ENCODE data around the gene IL1B.

Gene IL1B

GRCh38 chr2:112796486-112796885 is 40.1 kb downstream of the IL1B start:
- no peaks in the 10 kb centered on the region for H3K9me2 ChIP-seq (replicated peaks; ENCODE audit: control insufficient read depth, low read length)
- no peak overlapping the region for H3K4me2 ChIP-seq (ENCODE audit: low read length)
- H3K27me3 ChIP-seq (ENCODE audit: control insufficient read depth, low read length): no peaks in the 10 kb centered on the region
- peaks cover 20% of the 10 kb centered on the region for H3K4me1 ChIP-seq (ENCODE audit: control insufficient read depth, low read length)
- H3K9me3 ChIP-seq (ENCODE audit: control insufficient read depth, insufficient read depth, low read length): no peaks in the 10 kb centered on the region
- no peaks in the 10 kb centered on the region for H3F3A ChIP-seq (ENCODE audit: control insufficient read depth, insufficient read depth)
- H3K27ac ChIP-seq (ENCODE audit: low read depth, low read length): no peak overlapping the region
- no peaks in the 10 kb centered on the region for H3K79me2 ChIP-seq (ENCODE audit: control insufficient read depth, low read length)
- no peaks in the 10 kb centered on the region for H3K36me3 ChIP-seq (ENCODE audit: control insufficient read depth, low read length)
- no peaks in the 10 kb centered on the region for H4K20me1 ChIP-seq (ENCODE audit: control insufficient read depth, insufficient read depth, low read depth, low read length)
- no peak overlapping the region for H3K4me3 ChIP-seq (ENCODE audit: low read length)
- TF ChIP-seq CTCF (IDR thresholded peaks at IDR 0.05; ENCODE audit: low read depth, low read length, poor library complexity, severe bottlenecking) (no peak), EZH2phosphoT487 (IDR thresholded peaks at IDR 0.05; ENCODE audit: borderline replicate concordance, low read length) (no peak)

- TF ChIP-seq EZH2phosphoT487 (IDR thresholded peaks at IDR 0.05; ENCODE audit: borderline replicate concordance, low read length): no peak
- no peak for TF ChIP-seq CTCF (IDR thresholded peaks at IDR 0.05; ENCODE audit: low read depth, low read length, poor library complexity, severe bottlenecking)
- Histone ChIP-seq H3K4me2 (ENCODE audit: low read length) (no peak overlapping the region), H3K79me2 (ENCODE audit: control insufficient read depth, low read length) (no peaks in the 10 kb centered on the region), H3K4me3 (ENCODE audit: low read length) (no peak overlapping the region), H3K4me1 (ENCODE audit: control insufficient read depth, low read length) (peaks cover 20% of the 10 kb centered on the region), H4K20me1 (ENCODE audit: control insufficient read depth, insufficient read depth, low read depth, low read length) (no peaks in the 10 kb centered on the region), H3K27me3 (ENCODE audit: control insufficient read depth, low read length) (no peaks in the 10 kb centered on the region), H3K9me2 (replicated peaks; ENCODE audit: control insufficient read depth, low read length) (no peaks in the 10 kb centered on the region), H3K27ac (ENCODE audit: low read depth, low read length) (no peak overlapping the region), H3K9me3 (ENCODE audit: control insufficient read depth, insufficient read depth, low read length) (no peaks in the 10 kb centered on the region), H3F3A (ENCODE audit: control insufficient read depth, insufficient read depth) (no peaks in the 10 kb centered on the region), H3K36me3 (ENCODE audit: control insufficient read depth, low read length) (no peaks in the 10 kb centered on the region)
Measured at GRCh38 chr2:112795774-112796173, 40.8 kb downstream of the IL1B start.

GRCh38 chr2:112794841-112795240 is 41.7 kb downstream of the IL1B start:
- H3K9me2 ChIP-seq (replicated peaks; ENCODE audit: control insufficient read depth, low read length): no peaks in the 10 kb centered on the region
- H3K27ac ChIP-seq (ENCODE audit: low read depth, low read length): no peak overlapping the region
- H3F3A ChIP-seq (ENCODE audit: control insufficient read depth, insufficient read depth): no peaks in the 10 kb centered on the region
- no peaks in the 10 kb centered on the region for H4K20me1 ChIP-seq (ENCODE audit: control insufficient read depth, insufficient read depth, low read depth, low read length)
- no peaks in the 10 kb centered on the region for H3K9me3 ChIP-seq (ENCODE audit: control insufficient read depth, insufficient read depth, low read length)
- H3K4me2 ChIP-seq (ENCODE audit: low read length): no peak overlapping the region
- no peak overlapping the region for H3K4me3 ChIP-seq (ENCODE audit: low read length)
- TF ChIP-seq EZH2phosphoT487 (IDR thresholded peaks at IDR 0.05; ENCODE audit: borderline replicate concordance, low read length) (no peak), CTCF (IDR thresholded peaks at IDR 0.05; ENCODE audit: low read depth, low read length, poor library complexity, severe bottlenecking) (no peak)
- peaks cover 20% of the 10 kb centered on the region for H3K4me1 ChIP-seq (ENCODE audit: control insufficient read depth, low read length)
- no peaks in the 10 kb centered on the region for H3K27me3 ChIP-seq (ENCODE audit: control insufficient read depth, low read length)
- no peaks in the 10 kb centered on the region for H3K79me2 ChIP-seq (ENCODE audit: control insufficient read depth, low read length)
- H3K36me3 ChIP-seq (ENCODE audit: control insufficient read depth, low read length): no peaks in the 10 kb centered on the region

Data from DOHH2 (cell line).